Measurements from ENCODE around the gene TMEM63A. TPM values are rescaled to one million over a fixed set of nuclear protein-coding genes. Genes with fewer than 3 reads are reported as not detected.

The TMEM63A gene
- total and polyA plus RNA-seq, 2 of the 13 experiments (the other 11 are each of a cell fraction or from before 2014, with no cell fraction given) = 23.9 to 53.3 TPM

GRCh38 chr1:225817611-225818061, 64.5 kb downstream of the TMEM63A start (continued):
- TF ChIP-seq RARA (CRISPR knock-in tag; IDR thresholded peaks at IDR 0.05) (0 out of 2 replicates have a peak, but pooled peaks have one; percentile 27), ZSCAN9 (CRISPR knock-in tag; IDR thresholded peaks at IDR 0.05; ENCODE audit: borderline replicate concordance) (0 out of 2 replicates have a peak, but pooled peaks have one; percentile 23), PRDM10 (CRISPR knock-in tag; IDR thresholded peaks at IDR 0.05; ENCODE audit: low read depth) (peak; percentile 30; the same call in 1 of the 2 replicates), ZFP90 (CRISPR knock-in tag; IDR thresholded peaks at IDR 0.05; ENCODE audit: borderline replicate concordance) (no peak), ZGPAT (CRISPR knock-in tag; IDR thresholded peaks at IDR 0.05) (no peak; the same call in 1 of the 2 replicates), HNRNPL (IDR thresholded peaks at IDR 0.05; ENCODE audit: low read depth, low read length) (peak; percentile 88), ZNF281 (CRISPR knock-in tag; IDR thresholded peaks at IDR 0.05; ENCODE audit: borderline replicate concordance) (peak; percentile 64; the same call in 1 of the 2 replicates), GATAD2A (CRISPR knock-in tag; IDR thresholded peaks at IDR 0.05) (peak; percentile 52), EP300 (IDR thresholded peaks at IDR 0.05; ENCODE audit: low read depth in 2 of 2, low read length in 2 of 2) (peak in 1 of 2 experiments; percentile 41; a peak in 1 of 4 replicates), EP300 (CRISPR knock-in tag; IDR thresholded peaks at IDR 0.05; ENCODE audit: borderline replicate concordance) (peak; percentile 80), MNT (IDR thresholded peaks at IDR 0.05) (no peak; the same call in 1 of the 2 replicates), FOSL2 (CRISPR knock-in tag; IDR thresholded peaks at IDR 0.05) (peak; percentile 83), DMAP1 (CRISPR knock-in tag; IDR thresholded peaks at IDR 0.05) (peak; percentile 40; the same call in 1 of the 2 replicates), SOX13 (IDR thresholded peaks at IDR 0.05) (no peak), SOX13 (CRISPR knock-in tag; conservative IDR thresholded peaks at IDR 0.05 in 1 of 2, IDR thresholded peaks at IDR 0.05 in 1 of 2) (peak in 1 of 2 experiments; percentile 41; a peak in 1 of 4 replicates), THAP9 (CRISPR knock-in tag; IDR thresholded peaks at IDR 0.05; ENCODE audit: borderline replicate concordance) (no peak), TCF7 (IDR thresholded peaks at IDR 0.05; ENCODE audit: low read depth) (no peak)

All from HepG2 (cell line).